Measurements from ENCODE around the gene HACD4.

The HACD4 gene

GRCh38 chr9:20996809-20997208 lies 34.6 kb downstream of the HACD4 start:
- DNase-seq: peak; percentile 65
- TF ChIP-seq EZH2 (optimal IDR thresholded peaks at IDR 0.05; ENCODE audit: low read depth, low read length): no peak
- no peak for TF ChIP-seq CTCF (IDR thresholded peaks at IDR 0.05; ENCODE audit: low read length)
- no peak for TF ChIP-seq EZH2phosphoT487 (IDR thresholded peaks at IDR 0.05; ENCODE audit: low read length)
- H3K27me3 ChIP-seq (replicated peaks; ENCODE audit: insufficient read depth, low read length): no peaks in the 10 kb centered on the region
- no peaks in the 10 kb centered on the region for H3K79me2 ChIP-seq (ENCODE audit: low read length)
- no peaks in the 10 kb centered on the region for H3K9me3 ChIP-seq (replicated peaks; ENCODE audit: insufficient read depth, low read length)
- H3K27ac ChIP-seq (ENCODE audit: low read length): peak overlapping the region; percentile 91
- H4K20me1 ChIP-seq (ENCODE audit: insufficient read depth, low read length): no peaks in the 10 kb centered on the region
- H3F3A ChIP-seq (ENCODE audit: insufficient read depth, low read length): peaks cover 19% of the 10 kb centered on the region
- peak overlapping the region; percentile 80 for H3K4me2 ChIP-seq (ENCODE audit: low read depth, low read length)
- H3K4me1 ChIP-seq (ENCODE audit: low read length): peaks cover 35% of the 10 kb centered on the region
- peak overlapping the region; percentile 21; the same call in 1 of the 2 replicates for H3K9ac ChIP-seq (ENCODE audit: low read length)
- 0 out of 2 replicates have a peak overlapping the region, but pooled peaks have one; percentile 27 for H2AFZ ChIP-seq (ENCODE audit: low read length)
- peak overlapping the region; percentile 30 for H3K4me3 ChIP-seq (ENCODE audit: low read length)
- no peaks in the 10 kb centered on the region for H3K36me3 ChIP-seq (replicated peaks; ENCODE audit: insufficient read depth, low read length)
- no peaks in the 10 kb centered on the region for H3K9me2 ChIP-seq (replicated peaks; ENCODE audit: insufficient read depth, low read length)

- Histone ChIP-seq H3F3A (ENCODE audit: insufficient read depth, low read length) (peaks cover 19% of the 10 kb centered on the region), H2AFZ (ENCODE audit: low read length) (no peak overlapping the region), H4K20me1 (ENCODE audit: insufficient read depth, low read length) (no peaks in the 10 kb centered on the region), H3K9me2 (replicated peaks; ENCODE audit: insufficient read depth, low read length) (no peaks in the 10 kb centered on the region), H3K27ac (ENCODE audit: low read length) (no peak overlapping the region), H3K4me2 (ENCODE audit: low read depth, low read length) (no peak overlapping the region), H3K27me3 (replicated peaks; ENCODE audit: insufficient read depth, low read length) (no peaks in the 10 kb centered on the region), H3K4me1 (ENCODE audit: low read length) (peaks cover 30% of the 10 kb centered on the region), H3K36me3 (replicated peaks; ENCODE audit: insufficient read depth, low read length) (no peaks in the 10 kb centered on the region), H3K9ac (ENCODE audit: low read length) (no peak overlapping the region), H3K79me2 (ENCODE audit: low read length) (no peaks in the 10 kb centered on the region), H3K4me3 (ENCODE audit: low read length) (no peak overlapping the region), H3K9me3 (replicated peaks; ENCODE audit: insufficient read depth, low read length) (no peaks in the 10 kb centered on the region)
- TF ChIP-seq EZH2 (optimal IDR thresholded peaks at IDR 0.05; ENCODE audit: low read depth, low read length) (no peak), EZH2phosphoT487 (IDR thresholded peaks at IDR 0.05; ENCODE audit: low read length) (no peak), CTCF (IDR thresholded peaks at IDR 0.05; ENCODE audit: low read length) (no peak)
- DNase-seq: no peak
Observed at GRCh38 chr9:20995616-20996015, 35.8 kb downstream of the HACD4 start.

- Histone ChIP-seq H3K9ac (ENCODE audit: low read length) (no peak overlapping the region), H3K4me1 (ENCODE audit: low read length) (peaks cover 30% of the 10 kb centered on the region), H3F3A (ENCODE audit: insufficient read depth, low read length) (peaks cover 19% of the 10 kb centered on the region), H3K27ac (ENCODE audit: low read length) (no peak overlapping the region), H3K9me3 (replicated peaks; ENCODE audit: insufficient read depth, low read length) (no peaks in the 10 kb centered on the region), H3K27me3 (replicated peaks; ENCODE audit: insufficient read depth, low read length) (no peaks in the 10 kb centered on the region), H3K36me3 (replicated peaks; ENCODE audit: insufficient read depth, low read length) (no peaks in the 10 kb centered on the region), H3K79me2 (ENCODE audit: low read length) (no peaks in the 10 kb centered on the region), H2AFZ (ENCODE audit: low read length) (no peak overlapping the region), H3K4me2 (ENCODE audit: low read depth, low read length) (no peak overlapping the region), H3K4me3 (ENCODE audit: low read length) (no peak overlapping the region), H3K9me2 (replicated peaks; ENCODE audit: insufficient read depth, low read length) (no peaks in the 10 kb centered on the region), H4K20me1 (ENCODE audit: insufficient read depth, low read length) (no peaks in the 10 kb centered on the region)
- no peak for DNase-seq
- TF ChIP-seq EZH2 (optimal IDR thresholded peaks at IDR 0.05; ENCODE audit: low read depth, low read length) (no peak), EZH2phosphoT487 (IDR thresholded peaks at IDR 0.05; ENCODE audit: low read length) (no peak), CTCF (IDR thresholded peaks at IDR 0.05; ENCODE audit: low read length) (no peak)
Observed at GRCh38 chr9:20994486-20994885, 37.0 kb downstream of the HACD4 start.

All from MM.1S (cell line).